ENCODE results near the gene TTC1. TPM values are rescaled to one million over a fixed set of nuclear protein-coding genes. Genes with fewer than 3 reads are reported as not detected.

The TTC1 gene
- polyA plus RNA-seq, 1 of the 3 experiments (the other 2 are of a cell fraction), result 37.0 TPM

DNA sequence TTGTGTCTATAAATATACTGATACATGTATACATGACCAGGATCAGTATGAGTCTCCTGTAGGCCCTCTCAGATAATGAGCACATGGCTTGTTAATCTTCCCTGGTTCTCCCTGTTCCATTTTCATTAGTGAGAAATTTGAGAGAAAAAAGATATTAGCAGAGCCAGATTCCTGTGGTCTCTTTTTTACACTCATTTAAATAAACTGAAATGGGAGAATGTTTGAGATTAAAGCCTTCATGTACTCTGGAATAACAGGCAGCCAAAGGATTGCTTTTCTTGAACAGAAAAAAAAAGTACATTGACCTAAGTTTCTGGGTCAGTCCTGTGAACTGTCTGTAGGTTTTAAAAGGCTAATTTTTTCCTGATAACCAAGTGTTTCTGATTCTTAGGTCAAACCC is 66.1 kb downstream of the TTC1 start:
- Histone ChIP-seq H4K20me1 (ENCODE audit: insufficient read depth) (no peaks in the 10 kb centered on the region), H3K4me3 (ENCODE audit: low read depth in 2 of 2, low read length in 1 of 2) (no peak overlapping the region), H3K4me2 (no peak overlapping the region), H3K36me3 (replicated peaks in 1 of 2; ENCODE audit: control insufficient read depth in 1 of 2, insufficient read depth in 2 of 2, low read length in 1 of 2) (peaks cover 10 to 26% of the 10 kb centered on the region in 2 experiments), H3F3A (replicated peaks; ENCODE audit: insufficient read depth) (peaks cover 7% of the 10 kb centered on the region), H3K9me2 (no peaks in the 10 kb centered on the region), H3K27ac (ENCODE audit: low read depth in 2 of 2, low read length in 1 of 2) (no peak overlapping the region), H3K4me1 (ENCODE audit: control insufficient read depth in 1 of 2, insufficient read depth in 2 of 2, low read depth in 1 of 2, low read length in 1 of 2) (peaks cover 3 to 8% of the 10 kb centered on the region in 2 experiments; a peak in 2 of 4 replicates), H3K27me3 (ENCODE audit: insufficient read depth) (no peaks in the 10 kb centered on the region), H3K79me2 (ENCODE audit: insufficient read depth) (peaks cover 10% of the 10 kb centered on the region; the same call in 1 of the 2 replicates), H3K9me3 (no peaks in the 10 kb centered on the region), H2AFZ (ENCODE audit: low read depth) (no peak overlapping the region), H3K9ac (no peak overlapping the region)
- ChIA-PET CTCF (no interaction called here), POLR2A (no interaction called here)
- no peak for DNase-seq
- TF ChIP-seq, protein P1, sequence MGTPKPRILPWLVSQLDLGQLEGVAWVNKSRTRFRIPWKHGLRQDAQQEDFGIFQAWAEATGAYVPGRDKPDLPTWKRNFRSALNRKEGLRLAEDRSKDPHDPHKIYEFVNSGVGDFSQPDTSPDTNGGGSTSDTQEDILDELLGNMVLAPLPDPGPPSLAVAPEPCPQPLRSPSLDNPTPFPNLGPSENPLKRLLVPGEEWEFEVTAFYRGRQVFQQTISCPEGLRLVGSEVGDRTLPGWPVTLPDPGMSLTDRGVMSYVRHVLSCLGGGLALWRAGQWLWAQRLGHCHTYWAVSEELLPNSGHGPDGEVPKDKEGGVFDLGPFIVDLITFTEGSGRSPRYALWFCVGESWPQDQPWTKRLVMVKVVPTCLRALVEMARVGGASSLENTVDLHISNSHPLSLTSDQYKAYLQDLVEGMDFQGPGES (IDR thresholded peaks at IDR 0.05; ENCODE audit: low read depth, low read length), result no peak
- TF ChIP-seq CHD2 (IDR thresholded peaks at IDR 0.05; ENCODE audit: low read length, partially characterized antibody) (no peak), RFX5 (IDR thresholded peaks at IDR 0.05; ENCODE audit: low read length) (no peak), RAD21 (IDR thresholded peaks at IDR 0.05; ENCODE audit: low read length) (no peak), NFIC (IDR thresholded peaks at IDR 0.05; ENCODE audit: borderline replicate concordance) (no peak)

DNA sequence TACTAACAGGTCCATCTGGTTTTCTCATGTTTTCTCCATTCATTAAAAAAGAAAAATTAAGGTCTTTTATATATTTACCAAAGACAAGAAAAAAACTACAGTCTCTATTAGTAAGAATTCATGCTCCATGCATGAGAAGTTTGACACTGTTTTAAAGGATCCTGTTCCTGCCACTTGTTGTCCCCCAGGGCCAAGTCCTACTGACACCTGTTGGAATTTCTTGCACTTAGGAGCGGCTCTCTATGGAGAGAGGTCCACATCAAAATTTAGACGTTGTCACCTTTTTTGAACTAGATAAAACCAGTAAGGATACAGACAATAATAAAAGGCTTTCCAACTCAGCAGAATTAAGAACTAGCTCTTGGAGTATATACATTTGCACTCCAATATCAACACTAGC is 68.1 kb downstream of the TTC1 start:
- WGBS (ENCODE audit: low lambda C conversion rate), result 69% methylated on average over 2 of the region's 2 CpGs
- Histone ChIP-seq H3K9me3 (no peaks in the 10 kb centered on the region), H4K20me1 (ENCODE audit: insufficient read depth) (no peaks in the 10 kb centered on the region), H3K36me3 (replicated peaks in 1 of 2; ENCODE audit: control insufficient read depth in 1 of 2, insufficient read depth in 2 of 2, low read length in 1 of 2) (peaks cover 12 to 13% of the 10 kb centered on the region in 2 experiments), H3K4me3 (ENCODE audit: low read depth in 2 of 2, low read length in 1 of 2) (no peak overlapping the region), H3K27ac (ENCODE audit: low read depth in 2 of 2, low read length in 1 of 2) (no peak overlapping the region), H3K27me3 (ENCODE audit: insufficient read depth) (no peaks in the 10 kb centered on the region), H3F3A (replicated peaks; ENCODE audit: insufficient read depth) (peaks cover 9% of the 10 kb centered on the region), H3K79me2 (ENCODE audit: insufficient read depth) (peaks cover 19% of the 10 kb centered on the region; the same call in 1 of the 2 replicates), H3K4me2 (no peak overlapping the region), H3K9me2 (no peaks in the 10 kb centered on the region), H2AFZ (ENCODE audit: low read depth) (no peak overlapping the region), H3K9ac (no peak overlapping the region), H3K4me1 (ENCODE audit: control insufficient read depth in 1 of 2, insufficient read depth in 2 of 2, low read depth in 1 of 2, low read length in 1 of 2) (peaks cover 0 to 22% of the 10 kb centered on the region in 2 experiments; a peak in 3 of 4 replicates)
- CTCF ChIA-PET, result interaction anchor here (1.3 kb wide), 1 partner anchor 56 kb away, joined by 4 read pairs; no protein-coding TSS in a partner anchor
- POLR2A ChIA-PET, result no interaction called here
- DNase-seq, result no peak
- TF ChIP-seq, protein P2, sequence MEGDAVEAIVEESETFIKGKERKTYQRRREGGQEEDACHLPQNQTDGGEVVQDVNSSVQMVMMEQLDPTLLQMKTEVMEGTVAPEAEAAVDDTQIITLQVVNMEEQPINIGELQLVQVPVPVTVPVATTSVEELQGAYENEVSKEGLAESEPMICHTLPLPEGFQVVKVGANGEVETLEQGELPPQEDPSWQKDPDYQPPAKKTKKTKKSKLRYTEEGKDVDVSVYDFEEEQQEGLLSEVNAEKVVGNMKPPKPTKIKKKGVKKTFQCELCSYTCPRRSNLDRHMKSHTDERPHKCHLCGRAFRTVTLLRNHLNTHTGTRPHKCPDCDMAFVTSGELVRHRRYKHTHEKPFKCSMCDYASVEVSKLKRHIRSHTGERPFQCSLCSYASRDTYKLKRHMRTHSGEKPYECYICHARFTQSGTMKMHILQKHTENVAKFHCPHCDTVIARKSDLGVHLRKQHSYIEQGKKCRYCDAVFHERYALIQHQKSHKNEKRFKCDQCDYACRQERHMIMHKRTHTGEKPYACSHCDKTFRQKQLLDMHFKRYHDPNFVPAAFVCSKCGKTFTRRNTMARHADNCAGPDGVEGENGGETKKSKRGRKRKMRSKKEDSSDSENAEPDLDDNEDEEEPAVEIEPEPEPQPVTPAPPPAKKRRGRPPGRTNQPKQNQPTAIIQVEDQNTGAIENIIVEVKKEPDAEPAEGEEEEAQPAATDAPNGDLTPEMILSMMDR (IDR thresholded peaks at IDR 0.05), result no peak
- TF ChIP-seq FOSL2 (IDR thresholded peaks at IDR 0.05; ENCODE audit: borderline replicate concordance, low read depth), result no peak
- TF ChIP-seq NFIC (IDR thresholded peaks at IDR 0.05; ENCODE audit: borderline replicate concordance), result no peak
- TF ChIP-seq, protein P3, sequence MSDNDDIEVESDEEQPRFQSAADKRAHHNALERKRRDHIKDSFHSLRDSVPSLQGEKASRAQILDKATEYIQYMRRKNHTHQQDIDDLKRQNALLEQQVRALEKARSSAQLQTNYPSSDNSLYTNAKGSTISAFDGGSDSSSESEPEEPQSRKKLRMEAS (IDR thresholded peaks at IDR 0.05; ENCODE audit: low read depth), result no peak
- TF ChIP-seq POLR2AphosphoS5 (IDR thresholded peaks at IDR 0.05; ENCODE audit: low read depth, low read length), result no peak
- TF ChIP-seq, protein P4, sequence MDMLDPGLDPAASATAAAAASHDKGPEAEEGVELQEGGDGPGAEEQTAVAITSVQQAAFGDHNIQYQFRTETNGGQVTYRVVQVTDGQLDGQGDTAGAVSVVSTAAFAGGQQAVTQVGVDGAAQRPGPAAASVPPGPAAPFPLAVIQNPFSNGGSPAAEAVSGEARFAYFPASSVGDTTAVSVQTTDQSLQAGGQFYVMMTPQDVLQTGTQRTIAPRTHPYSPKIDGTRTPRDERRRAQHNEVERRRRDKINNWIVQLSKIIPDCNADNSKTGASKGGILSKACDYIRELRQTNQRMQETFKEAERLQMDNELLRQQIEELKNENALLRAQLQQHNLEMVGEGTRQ (IDR thresholded peaks at IDR 0.05; ENCODE audit: borderline replicate concordance, low read depth, low read length), result no peak
- TF ChIP-seq RCOR1 (IDR thresholded peaks at IDR 0.05; ENCODE audit: low read length), result no peak
- no peak for TF ChIP-seq MXI1 (IDR thresholded peaks at IDR 0.05; ENCODE audit: low read depth, low read length)
- no peak for TF ChIP-seq NRF1 (IDR thresholded peaks at IDR 0.05; ENCODE audit: low read depth, low read length)
- TF ChIP-seq FOXM1 (IDR thresholded peaks at IDR 0.05; ENCODE audit: low read depth), result no peak
- TF ChIP-seq, protein P5, sequence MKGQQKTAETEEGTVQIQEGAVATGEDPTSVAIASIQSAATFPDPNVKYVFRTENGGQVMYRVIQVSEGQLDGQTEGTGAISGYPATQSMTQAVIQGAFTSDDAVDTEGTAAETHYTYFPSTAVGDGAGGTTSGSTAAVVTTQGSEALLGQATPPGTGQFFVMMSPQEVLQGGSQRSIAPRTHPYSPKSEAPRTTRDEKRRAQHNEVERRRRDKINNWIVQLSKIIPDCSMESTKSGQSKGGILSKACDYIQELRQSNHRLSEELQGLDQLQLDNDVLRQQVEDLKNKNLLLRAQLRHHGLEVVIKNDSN (IDR thresholded peaks at IDR 0.05; ENCODE audit: borderline replicate concordance, low read depth), result no peak
- TF ChIP-seq CHD2 (IDR thresholded peaks at IDR 0.05; ENCODE audit: low read length, partially characterized antibody), result no peak
- TF ChIP-seq RFX5 (IDR thresholded peaks at IDR 0.05; ENCODE audit: low read length), result no peak
- no peak for TF ChIP-seq SMC3 (IDR thresholded peaks at IDR 0.05; ENCODE audit: low read depth, low read length)
- no peak for TF ChIP-seq EZH2phosphoT487 (IDR thresholded peaks at IDR 0.05; ENCODE audit: borderline replicate concordance, low read depth)
- TF ChIP-seq, protein P6, sequence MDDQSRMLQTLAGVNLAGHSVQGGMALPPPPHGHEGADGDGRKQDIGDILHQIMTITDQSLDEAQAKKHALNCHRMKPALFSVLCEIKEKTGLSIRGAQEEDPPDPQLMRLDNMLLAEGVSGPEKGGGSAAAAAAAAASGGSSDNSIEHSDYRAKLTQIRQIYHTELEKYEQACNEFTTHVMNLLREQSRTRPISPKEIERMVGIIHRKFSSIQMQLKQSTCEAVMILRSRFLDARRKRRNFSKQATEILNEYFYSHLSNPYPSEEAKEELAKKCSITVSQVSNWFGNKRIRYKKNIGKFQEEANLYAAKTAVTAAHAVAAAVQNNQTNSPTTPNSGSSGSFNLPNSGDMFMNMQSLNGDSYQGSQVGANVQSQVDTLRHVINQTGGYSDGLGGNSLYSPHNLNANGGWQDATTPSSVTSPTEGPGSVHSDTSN (IDR thresholded peaks at IDR 0.05), result no peak

Data from SK-N-SH (cell line).